ENCODE measurements around the gene NUDCD3.
A peak's percentile ranks its signal among the peaks of the same experiment; 100 is the strongest.

NUDCD3 gene

GRCh38 chr7:44490351-44491200 lies at the start of gene NUDCD3:
NUDCD3 (minus strand) TSS chr7:44490658; CDS start chr7:44490600, 58 bp downstream.
- Mint-ChIP-seq H3K27ac (peak within 1 kb of the TSS; percentile 97), H3K4me1 (peaks cover 50% of the 10 kb centered on the region), H3K4me3 (peak within 1 kb of the TSS; percentile 89), H3K9me3 (no peaks in the 10 kb centered on the region), H3K36me3 (ENCODE audit: low read depth) (peaks cover 15% of the 10 kb centered on the region), H3K27me3 (peaks cover 2% of the 10 kb centered on the region)
- peak; percentile 87 for ATAC-seq
- peak; percentile 79 for DNase-seq

GRCh38 chr7:44539669-44540506 lies 49.4 kb upstream of the NUDCD3 start:
- Mint-ChIP-seq H3K4me1 (no peaks in the 10 kb centered on the region), H3K4me3 (no peak overlapping the region), H3K27ac (no peak overlapping the region), H3K9me3 (no peaks in the 10 kb centered on the region), H3K27me3 (peaks cover 3% of the 10 kb centered on the region), H3K36me3 (ENCODE audit: low read depth) (no peaks in the 10 kb centered on the region)
- DNase-seq (no peak), ATAC-seq (no peak)

- Mint-ChIP-seq H3K9me3 (no peaks in the 10 kb centered on the region), H3K36me3 (ENCODE audit: low read depth) (no peaks in the 10 kb centered on the region), H3K27me3 (peaks cover 3% of the 10 kb centered on the region), H3K4me3 (no peak overlapping the region), H3K27ac (no peak overlapping the region), H3K4me1 (no peaks in the 10 kb centered on the region)
- no peak for DNase-seq
- ATAC-seq, result no peak
Observed at GRCh38 chr7:44538798-44539668, 48.6 kb upstream of the NUDCD3 start.

- Mint-ChIP-seq H3K9me3 (no peaks in the 10 kb centered on the region), H3K27me3 (no peaks in the 10 kb centered on the region), H3K4me3 (no peak overlapping the region), H3K4me1 (no peaks in the 10 kb centered on the region), H3K27ac (no peak overlapping the region), H3K36me3 (ENCODE audit: low read depth) (no peaks in the 10 kb centered on the region)
- ATAC-seq, result no peak
- DNase-seq, result no peak
Observed at GRCh38 chr7:44538093-44538797, 47.8 kb upstream of the NUDCD3 start.

- H3K36me3 Mint-ChIP-seq (ENCODE audit: low read depth), result no peaks in the 10 kb centered on the region
- H3K27me3 Mint-ChIP-seq, result no peaks in the 10 kb centered on the region
- no peak overlapping the region for H3K4me3 Mint-ChIP-seq
- no peaks in the 10 kb centered on the region for H3K9me3 Mint-ChIP-seq
- no peak for ATAC-seq
- H3K27ac Mint-ChIP-seq, result no peak overlapping the region
- H3K4me1 Mint-ChIP-seq, result no peaks in the 10 kb centered on the region
- no peak for DNase-seq
Observed at GRCh38 chr7:44537442-44537841, 47.0 kb upstream of the NUDCD3 start.

- Mint-ChIP-seq H3K27me3 (no peaks in the 10 kb centered on the region), H3K27ac (no peak overlapping the region), H3K9me3 (no peaks in the 10 kb centered on the region), H3K36me3 (ENCODE audit: low read depth) (no peaks in the 10 kb centered on the region), H3K4me3 (no peak overlapping the region), H3K4me1 (no peaks in the 10 kb centered on the region)
- ATAC-seq, result no peak
- no peak for DNase-seq
Observed at GRCh38 chr7:44536090-44536489, 45.6 kb upstream of the NUDCD3 start.

DNA sequence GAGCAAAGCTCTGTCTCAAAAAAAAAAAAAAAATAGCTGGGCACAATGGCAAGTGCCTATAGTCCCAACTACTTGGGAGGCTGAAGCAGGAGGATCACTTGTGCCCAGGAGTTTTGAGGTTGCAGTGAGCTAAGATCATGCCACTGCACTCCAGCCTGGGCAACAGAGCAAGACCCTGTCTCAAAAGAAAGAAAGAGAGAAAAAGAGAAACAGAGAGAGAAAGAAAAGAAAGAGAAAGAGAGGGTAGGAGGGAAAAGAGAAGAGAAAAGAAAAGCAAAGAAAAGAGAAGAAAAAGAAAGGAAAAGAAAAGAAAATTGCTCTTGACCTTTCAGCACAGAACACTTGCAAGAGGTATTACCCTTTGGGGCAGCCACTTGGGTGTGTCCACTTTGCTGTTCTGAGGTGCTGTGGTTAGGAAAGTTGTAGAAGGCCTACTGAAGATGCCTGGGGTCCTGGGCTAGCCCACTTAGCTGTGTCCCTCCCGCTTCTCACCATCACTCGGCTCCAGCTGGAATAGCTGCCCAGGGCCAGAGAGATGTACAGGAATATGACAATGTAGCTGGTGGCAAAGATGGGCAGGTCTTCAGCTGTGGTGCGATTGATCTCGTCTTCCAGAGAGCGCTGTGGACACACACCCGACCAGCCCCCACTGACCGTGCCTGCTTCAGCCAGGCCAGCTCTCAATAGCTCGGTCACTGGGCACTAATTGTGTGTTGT lies 45.0 kb upstream of the NUDCD3 start:
- Mint-ChIP-seq H3K27ac (no peak overlapping the region), H3K4me3 (no peak overlapping the region), H3K36me3 (ENCODE audit: low read depth) (no peaks in the 10 kb centered on the region), H3K9me3 (no peaks in the 10 kb centered on the region), H3K27me3 (no peaks in the 10 kb centered on the region), H3K4me1 (no peaks in the 10 kb centered on the region)
- ATAC-seq, result no peak
- no peak for DNase-seq

- no peaks in the 10 kb centered on the region for H3K4me1 Mint-ChIP-seq
- peak; percentile 72 for ATAC-seq
- H3K27me3 Mint-ChIP-seq, result no peaks in the 10 kb centered on the region
- no peak overlapping the region for H3K4me3 Mint-ChIP-seq
- no peak overlapping the region for H3K27ac Mint-ChIP-seq
- H3K36me3 Mint-ChIP-seq (ENCODE audit: low read depth), result no peaks in the 10 kb centered on the region
- peak; percentile 65 for DNase-seq
- H3K9me3 Mint-ChIP-seq, result no peaks in the 10 kb centered on the region
Observed at GRCh38 chr7:44534501-44534900, 44.0 kb upstream of the NUDCD3 start.

- no peak overlapping the region for H3K4me3 Mint-ChIP-seq
- no peaks in the 10 kb centered on the region for H3K27me3 Mint-ChIP-seq
- H3K36me3 Mint-ChIP-seq (ENCODE audit: low read depth), result no peaks in the 10 kb centered on the region
- H3K4me1 Mint-ChIP-seq, result no peaks in the 10 kb centered on the region
- H3K9me3 Mint-ChIP-seq, result no peaks in the 10 kb centered on the region
- DNase-seq (no peak), ATAC-seq (no peak)
- H3K27ac Mint-ChIP-seq, result no peak overlapping the region
Observed at GRCh38 chr7:44534087-44534486, 43.6 kb upstream of the NUDCD3 start.

DNA sequence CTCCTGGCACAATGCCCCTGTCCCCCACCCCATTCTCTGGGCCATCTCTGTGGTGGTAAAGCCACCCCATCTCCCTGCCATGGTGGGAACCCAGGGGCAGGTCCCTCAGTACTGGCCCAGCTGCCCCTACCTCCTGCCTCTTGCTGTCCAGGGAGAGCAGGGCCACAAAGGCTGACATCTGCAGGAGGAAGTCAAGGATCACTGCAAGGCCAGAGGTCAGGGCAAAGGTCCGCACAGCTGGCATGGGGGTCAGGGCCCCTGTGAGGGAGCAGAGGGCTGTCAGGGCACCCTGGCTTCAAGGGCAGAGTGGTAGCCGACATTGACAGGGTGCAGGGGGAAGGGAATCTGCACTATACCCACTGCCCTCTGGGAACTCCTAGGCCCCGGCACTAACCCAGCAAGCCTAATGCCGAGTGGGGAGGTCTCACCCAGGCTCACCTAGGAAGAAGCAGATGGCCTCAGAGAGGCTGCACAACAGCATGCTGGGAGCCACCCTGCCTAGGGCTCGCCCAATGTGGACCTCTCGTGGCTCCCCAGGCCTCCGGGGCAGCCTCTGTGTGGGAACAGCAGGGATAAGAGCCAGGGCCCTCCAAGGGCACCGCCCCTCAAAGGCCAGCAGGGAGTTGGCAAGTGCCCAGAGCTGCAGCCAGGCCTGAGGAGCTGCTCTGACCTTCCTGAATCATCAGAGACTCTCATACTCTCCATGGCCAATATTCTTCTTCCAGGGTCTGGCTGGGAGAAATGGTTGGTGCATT lies 43.0 kb upstream of the NUDCD3 start:
- Mint-ChIP-seq H3K27me3 (no peaks in the 10 kb centered on the region), H3K4me3 (no peak overlapping the region)

DNA sequence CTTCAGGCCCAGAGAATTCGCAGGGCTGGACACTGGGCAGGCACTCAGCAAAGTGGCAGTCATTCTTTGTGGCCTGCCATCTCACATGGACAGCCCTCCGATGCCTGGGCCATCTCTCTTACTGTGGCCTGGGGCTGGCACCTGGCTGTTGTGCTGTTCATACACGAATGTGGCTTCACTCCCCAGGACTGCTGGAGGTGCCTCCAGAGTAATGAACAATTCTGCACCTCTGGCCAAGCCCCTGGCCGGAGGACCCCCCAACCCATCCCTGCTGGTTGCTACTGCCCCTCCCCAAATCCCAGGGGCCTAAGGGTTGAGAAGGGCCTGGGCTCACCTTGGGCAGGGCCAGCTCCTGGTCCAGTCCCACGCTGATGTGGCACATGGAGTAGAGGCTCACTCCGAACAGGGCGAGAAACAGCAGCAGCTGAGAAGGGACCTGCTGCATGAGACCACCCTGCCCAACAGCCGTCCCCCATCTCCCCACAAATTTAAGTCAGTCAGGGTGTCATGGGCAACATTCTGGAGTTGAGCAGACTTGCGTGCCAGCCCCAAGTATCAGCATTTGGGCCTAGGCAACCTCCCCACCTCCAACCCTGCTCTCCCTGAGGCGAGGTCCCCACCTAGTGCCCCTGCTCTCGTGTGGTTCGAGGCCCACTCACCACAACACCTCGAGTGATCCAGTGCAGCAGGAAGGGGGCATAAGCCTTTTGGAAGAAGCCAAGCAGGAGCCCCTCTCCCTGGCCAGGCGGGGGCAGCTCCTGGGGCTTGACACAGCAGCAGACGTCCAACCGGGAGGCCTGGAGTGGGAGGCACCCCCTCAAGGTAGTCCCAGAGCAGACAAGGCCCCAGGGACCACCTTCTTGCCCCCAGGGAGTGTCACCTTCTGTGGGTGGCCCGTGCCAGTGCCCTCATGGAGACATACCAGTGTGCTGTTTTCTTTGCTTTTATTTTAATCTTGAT lies 41.2 kb upstream of the NUDCD3 start:
- no peak for ATAC-seq
- DNase-seq, result no peak
- no peak overlapping the region for H3K27ac Mint-ChIP-seq
- no peaks in the 10 kb centered on the region for H3K4me1 Mint-ChIP-seq
- H3K36me3 Mint-ChIP-seq (ENCODE audit: low read depth), result no peaks in the 10 kb centered on the region
- no peaks in the 10 kb centered on the region for H3K27me3 Mint-ChIP-seq
- H3K9me3 Mint-ChIP-seq, result no peaks in the 10 kb centered on the region
- no peak overlapping the region for H3K4me3 Mint-ChIP-seq

More for the DNA sequence above, 43.0 kb upstream of the NUDCD3 start:
- Mint-ChIP-seq H3K36me3 (ENCODE audit: low read depth) (no peaks in the 10 kb centered on the region), H3K4me1 (no peaks in the 10 kb centered on the region), H3K9me3 (no peaks in the 10 kb centered on the region), H3K27ac (no peak overlapping the region)
- no peak for ATAC-seq
- DNase-seq, result no peak

- ATAC-seq (no peak), DNase-seq (no peak)
- H3K27ac Mint-ChIP-seq, result no peak overlapping the region
- H3K27me3 Mint-ChIP-seq, result no peaks in the 10 kb centered on the region
- no peaks in the 10 kb centered on the region for H3K4me1 Mint-ChIP-seq
- H3K36me3 Mint-ChIP-seq (ENCODE audit: low read depth), result no peaks in the 10 kb centered on the region
- no peak overlapping the region for H3K4me3 Mint-ChIP-seq
- H3K9me3 Mint-ChIP-seq, result no peaks in the 10 kb centered on the region
Observed at GRCh38 chr7:44530990-44531389, 40.5 kb upstream of the NUDCD3 start.
